Hepatocyte (in vitro differentiated cells): ENCODE measurements around the gene TEDC1. TPM values are rescaled to one million over a fixed set of nuclear protein-coding genes. Genes with fewer than 3 reads are reported as not detected.

Source experiments
- DNase-seq: peaks from one replicate; pipeline ENCODE4 v3.0.0-alpha.2; 2016; ENCODE audit warnings: low spot score
- H2AFZ ChIP-seq: fragments of 200-600 bp; sonication (generic); 2 replicates; pipeline ENCODE4 v1.6.0; 2016; ENCODE audit warnings: antibody characterized with exemption, mild to moderate bottlenecking
- H3K27ac ChIP-seq: fragments of 200-600 bp; sonication (generic); 2 replicates; pipeline ENCODE4 v1.5.1; 2016; ENCODE audit warnings: mild to moderate bottlenecking
- H3K27me3 ChIP-seq: fragments of 200-600 bp; sonication (generic); 2 replicates; pipeline ENCODE4 v1.6.1; 2016
- H3K36me3 ChIP-seq: fragments of 200-600 bp; sonication (generic); replicated peaks from 2 replicates; pipeline ENCODE4 v1.5.1; 2016; ENCODE audit warnings: low read depth; ENCODE audit not compliant: insufficient read depth
- H3K4me1 ChIP-seq: fragments of 200-600 bp; sonication (generic); 2 replicates; pipeline ENCODE4 v1.5.1; 2016; ENCODE audit warnings: mild to moderate bottlenecking, moderate library complexity; ENCODE audit not compliant: insufficient read depth
- H3K4me2 ChIP-seq: fragments of 200-600 bp; sonication (generic); 2 replicates; pipeline ENCODE4 v1.6.0; 2016
- H3K4me3 ChIP-seq: fragments of 200-600 bp; sonication (generic); 2 replicates; pipeline ENCODE4 v1.5.1; 2016; ENCODE audit warnings: mild to moderate bottlenecking
- H3K79me2 ChIP-seq: fragments of 200-600 bp; sonication (generic); 2 replicates; pipeline ENCODE4 v1.6.0; 2017; ENCODE audit warnings: mild to moderate bottlenecking
- H3K9me2 ChIP-seq: fragments of 200-600 bp; sonication (generic); replicated peaks from 2 replicates; pipeline ENCODE4 v1.6.0; 2017; ENCODE audit warnings: mild to moderate bottlenecking; ENCODE audit not compliant: insufficient read depth
- H3K9me3 ChIP-seq: fragments of 200-600 bp; sonication (generic); 2 replicates; pipeline ENCODE4 v1.5.1; 2016; ENCODE audit warnings: low read depth, mild to moderate bottlenecking
- H4K20me1 ChIP-seq: fragments of 200-600 bp; sonication (generic); 2 replicates; pipeline ENCODE4 v1.6.0; 2016; ENCODE audit warnings: mild to moderate bottlenecking; ENCODE audit not compliant: insufficient read depth, poor library complexity, severe bottlenecking
- CTCF ChIP-seq: fragments of 200-600 bp; sonication (generic); IDR thresholded peaks from 2 replicates; pipeline ENCODE4 v1.5.1; 2016; ENCODE audit warnings: antibody characterized with exemption, mild to moderate bottlenecking; ENCODE audit not compliant: poor library complexity
- EZH2 ChIP-seq: fragments of 200-600 bp; sonication (generic); IDR thresholded peaks from 2 replicates; pipeline ENCODE4 v1.6.1; 2016; ENCODE audit warnings: antibody characterized with exemption, mild to moderate bottlenecking, borderline replicate concordance
- EZH2phosphoT487 ChIP-seq: fragments of 200-600 bp; sonication (generic); IDR thresholded peaks from one replicate; pipeline ENCODE4 v1.6.1; 2018; ENCODE audit warnings: antibody characterized with exemption, mild to moderate bottlenecking, low read depth, moderate library complexity; ENCODE audit not compliant: unreplicated experiment, severe bottlenecking
- WGBS: methylation state at CpG from one replicate; pipeline ENCODE4 v1.1.6; 2016; ENCODE audit warnings: low lambda C conversion rate; ENCODE audit errors: missing lambda C conversion rate; 5-methylcytosine and 5-hydroxymethylcytosine counted together
- polyA plus RNA-seq: library from polyadenylated mRNA; unstranded; fragments of >200 nt; fragmentation: Nextera tagmentation; extraction: Ambion mirVana; gene quantifications from 2 replicates; pipeline ENCODE4 v1.2.1, GENCODE V29; 2016
- total RNA-seq: library from RNA; depleted of rRNA; stranded (reverse); fragments of >200 nt; gene quantifications from 2 replicates; pipeline ENCODE4 v1.2.3, GENCODE V29; 2014

TEDC1 gene
- total and polyA plus RNA-seq, 2 experiments from 2014 or later, result 3.9 to 4.9 TPM

DNA sequence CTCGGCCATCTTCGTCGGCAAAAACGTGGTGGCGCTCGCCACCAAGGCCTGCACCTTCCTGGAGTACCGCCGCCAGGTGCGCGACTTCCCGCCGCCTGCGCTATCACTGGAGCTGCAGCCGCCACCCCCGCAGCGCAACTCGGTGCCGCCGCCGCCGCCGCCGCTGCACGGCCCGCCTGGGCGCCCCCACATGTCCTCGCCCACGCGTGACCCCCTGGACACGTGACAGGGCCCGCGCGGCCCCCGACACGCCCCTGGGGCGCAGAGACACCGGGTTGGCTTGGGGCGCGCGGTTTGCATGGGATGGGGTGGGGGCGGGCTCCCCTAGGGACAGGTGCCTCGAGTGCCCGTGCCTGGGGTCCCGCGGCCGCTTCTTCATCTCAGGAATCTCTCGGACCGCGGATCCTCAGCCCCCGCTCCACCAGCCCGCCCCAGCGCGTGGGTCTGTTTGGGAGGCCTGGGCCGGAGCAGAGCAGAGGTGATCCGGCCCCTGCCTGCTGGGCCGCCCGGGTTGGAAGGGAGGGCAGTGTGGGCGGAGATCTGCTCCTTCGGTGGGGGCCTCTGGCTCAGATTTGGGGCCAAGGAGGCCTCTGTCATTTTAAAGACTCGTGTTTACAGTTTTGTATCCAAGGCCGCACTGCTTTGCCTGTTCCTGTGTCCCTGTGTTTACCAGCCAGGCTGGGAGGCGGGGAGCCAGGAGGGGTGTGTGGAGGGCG lies 38.7 kb downstream of the TEDC1 start:
- H3K79me2 ChIP-seq, result no peaks in the 10 kb centered on the region
- peak; percentile 2 for DNase-seq
- no peak overlapping the region for H2AFZ ChIP-seq
- no peaks in the 10 kb centered on the region for H3K27me3 ChIP-seq
- no peaks in the 10 kb centered on the region for H3K9me2 ChIP-seq
- no peaks in the 10 kb centered on the region for H4K20me1 ChIP-seq
- no peak overlapping the region for H3K4me3 ChIP-seq
- no peak overlapping the region for H3K4me2 ChIP-seq
- TF ChIP-seq EZH2phosphoT487, result no peak
- no peak for TF ChIP-seq CTCF
- TF ChIP-seq EZH2, result no peak
- no peaks in the 10 kb centered on the region for H3K36me3 ChIP-seq
- no peaks in the 10 kb centered on the region for H3K4me1 ChIP-seq
- 94% methylated on average over 16 of the region's 63 CpGs for WGBS
- no peaks in the 10 kb centered on the region for H3K9me3 ChIP-seq
- no peak overlapping the region for H3K27ac ChIP-seq

GRCh38 chr14:105530285-105531087 lies 39.4 kb downstream of the TEDC1 start:
- WGBS, result 84% methylated on average over 14 of the region's 19 CpGs
- Histone ChIP-seq H3K9me3 (no peaks in the 10 kb centered on the region), H4K20me1 (no peaks in the 10 kb centered on the region), H3K36me3 (no peaks in the 10 kb centered on the region), H3K27me3 (no peaks in the 10 kb centered on the region), H3K79me2 (no peaks in the 10 kb centered on the region), H2AFZ (no peak overlapping the region), H3K4me1 (no peaks in the 10 kb centered on the region), H3K4me3 (no peak overlapping the region), H3K27ac (no peak overlapping the region), H3K9me2 (no peaks in the 10 kb centered on the region), H3K4me2 (no peak overlapping the region)
- no peak for DNase-seq
- TF ChIP-seq EZH2 (no peak), EZH2phosphoT487 (no peak), CTCF (no peak)

GRCh38 chr14:105531088-105531893 lies 40.2 kb downstream of the TEDC1 start:
- H3K27me3 ChIP-seq, result no peaks in the 10 kb centered on the region
- H3K4me2 ChIP-seq, result no peak overlapping the region
- no peak overlapping the region for H3K4me3 ChIP-seq
- H3K79me2 ChIP-seq, result no peaks in the 10 kb centered on the region
- no peak overlapping the region for H3K27ac ChIP-seq
- peak; percentile 2 for DNase-seq
- WGBS, result 91% methylated on average over 23 of the region's 30 CpGs
- H3K9me3 ChIP-seq, result no peaks in the 10 kb centered on the region
- TF ChIP-seq EZH2 (no peak), CTCF (no peak), EZH2phosphoT487 (no peak)
- no peaks in the 10 kb centered on the region for H3K9me2 ChIP-seq
- no peaks in the 10 kb centered on the region for H4K20me1 ChIP-seq
- H3K4me1 ChIP-seq, result no peaks in the 10 kb centered on the region
- H2AFZ ChIP-seq, result no peak overlapping the region
- no peaks in the 10 kb centered on the region for H3K36me3 ChIP-seq
